GM19467 (cell line): Measurements from ENCODE around the gene SWI5.
A peak's percentile ranks its signal among the peaks of the same experiment; 100 is the strongest.
"Not testable (repeated sequence)": the region's sequence is repeated elsewhere in the genome, so short reads cannot be mapped to it uniquely, and the experiment has no call there.

ENCODE experiments used
- ATAC-seq: cut with Tn5 transposase; IDR thresholded peaks from one replicate; pipeline ENCODE4 v1.9.1; 2021; ENCODE audit warnings: mild to moderate bottlenecking, moderate library complexity; ENCODE audit not compliant: unreplicated experiment

SWI5 gene

DNA sequence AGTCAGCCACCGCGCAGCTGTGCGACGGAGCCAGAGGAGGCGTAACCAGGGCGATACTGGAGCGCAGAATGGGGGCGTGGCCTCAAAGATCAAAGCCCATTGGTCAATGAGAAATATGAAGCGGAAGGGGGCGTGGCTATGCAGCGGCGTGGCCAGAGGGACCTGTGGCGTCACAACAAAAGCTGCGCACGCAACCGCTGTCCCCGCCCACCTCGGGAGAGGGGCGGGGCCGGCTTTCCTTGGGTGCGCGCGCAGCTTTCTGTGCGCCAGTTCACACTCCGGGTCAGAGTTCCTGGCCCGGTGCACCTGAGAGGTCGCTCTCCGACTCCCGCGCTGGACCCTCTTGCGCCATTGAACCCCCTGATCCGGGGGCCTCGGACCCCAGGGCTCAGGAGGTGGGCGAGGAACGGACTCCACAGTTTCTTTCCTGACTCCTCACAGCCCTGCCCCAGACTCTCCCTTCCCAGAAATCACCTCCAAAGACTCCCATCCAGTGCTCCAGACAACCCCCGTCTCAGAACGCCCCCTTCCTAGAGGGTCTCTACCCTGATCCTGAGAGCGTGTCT lies at the start of gene SWI5:
Gene SWI5 (plus strand): TSS at position 269 of the 566 bp plus-strand sequence.
- ATAC-seq, result peak; percentile 85

DNA sequence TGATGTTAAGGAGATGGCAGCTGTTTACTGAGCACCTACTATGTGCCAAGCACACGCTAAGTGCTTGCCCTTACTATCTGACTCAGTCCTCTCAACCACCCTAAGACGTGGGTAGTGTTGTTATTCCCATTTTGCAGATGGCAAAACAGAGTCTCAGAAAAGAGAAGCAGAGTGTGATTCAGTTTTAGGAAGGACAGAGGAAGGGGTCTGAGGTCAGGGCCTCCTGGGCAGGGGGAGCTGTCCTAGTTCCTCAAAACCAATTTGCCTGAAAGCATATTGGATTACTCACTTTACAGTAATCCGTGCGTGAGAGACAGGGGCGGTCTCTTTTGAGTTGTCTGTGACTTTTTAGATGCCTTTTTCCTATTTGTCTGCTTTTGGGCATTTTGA lies 49.7 kb upstream of the SWI5 start:
- no peak for ATAC-seq

DNA sequence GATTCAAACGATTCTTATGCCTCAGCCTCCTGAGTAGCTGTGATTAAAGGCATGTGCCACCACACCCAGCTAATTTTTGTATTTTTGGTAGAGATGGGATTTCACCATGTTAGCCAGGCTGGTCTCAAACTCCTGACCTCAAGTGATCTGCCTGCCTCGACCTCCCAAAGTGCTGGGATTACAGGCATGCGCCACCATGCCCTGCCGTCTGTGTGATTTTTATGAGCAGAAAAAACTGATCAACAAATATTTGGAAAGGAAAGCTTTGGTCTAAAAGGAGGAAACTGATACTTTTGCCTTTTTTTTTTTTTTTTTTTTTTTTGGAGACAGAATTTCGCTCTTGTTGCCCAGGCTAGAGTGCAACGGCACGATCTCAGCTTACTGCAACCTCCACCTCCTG lies 45.2 kb upstream of the SWI5 start:
- ATAC-seq, result not testable (repeated sequence)

DNA sequence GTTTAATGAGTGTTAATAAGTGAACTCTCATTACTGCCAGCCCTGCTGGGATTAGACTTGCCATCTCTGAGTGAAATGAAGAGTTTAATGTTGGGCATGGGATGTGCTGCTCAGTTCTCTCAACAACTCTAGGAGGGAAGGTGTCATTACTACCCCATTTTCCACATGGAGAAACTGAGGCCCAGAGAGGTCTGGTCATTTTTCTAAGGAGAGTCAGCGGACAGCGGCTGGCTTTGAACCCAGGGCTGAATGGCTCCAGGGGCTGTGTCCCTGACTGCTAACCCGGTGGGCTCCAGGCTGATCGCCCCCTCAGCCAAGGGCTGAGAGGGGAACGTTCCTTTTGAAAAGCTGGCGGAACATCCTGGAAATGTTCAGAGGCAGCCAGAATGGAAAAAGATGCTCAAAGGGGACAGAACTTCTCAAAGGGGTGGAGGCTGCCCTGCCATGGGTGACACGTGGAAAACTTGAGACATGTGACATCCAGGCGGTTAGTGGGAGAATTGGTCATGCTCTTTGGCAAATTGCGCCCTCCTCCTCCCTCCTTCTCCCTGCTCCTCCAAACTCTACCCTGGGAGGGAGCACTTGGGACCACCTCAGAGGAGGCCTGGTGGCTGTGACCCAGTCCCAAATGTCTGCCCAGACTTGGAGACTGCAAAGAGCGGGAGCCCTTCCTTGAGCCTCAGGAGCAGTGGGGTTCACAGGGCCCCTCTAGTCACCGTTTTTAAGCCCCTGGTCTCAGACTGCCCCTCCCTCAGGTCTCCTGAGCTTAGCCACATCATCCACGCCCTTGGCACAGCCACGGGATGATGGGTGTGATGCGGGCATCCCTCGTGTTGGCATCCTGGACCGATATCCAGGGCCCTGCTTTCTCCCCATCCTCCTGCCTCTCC lies 44.2 kb upstream of the SWI5 start:
- ATAC-seq, result no peak

DNA sequence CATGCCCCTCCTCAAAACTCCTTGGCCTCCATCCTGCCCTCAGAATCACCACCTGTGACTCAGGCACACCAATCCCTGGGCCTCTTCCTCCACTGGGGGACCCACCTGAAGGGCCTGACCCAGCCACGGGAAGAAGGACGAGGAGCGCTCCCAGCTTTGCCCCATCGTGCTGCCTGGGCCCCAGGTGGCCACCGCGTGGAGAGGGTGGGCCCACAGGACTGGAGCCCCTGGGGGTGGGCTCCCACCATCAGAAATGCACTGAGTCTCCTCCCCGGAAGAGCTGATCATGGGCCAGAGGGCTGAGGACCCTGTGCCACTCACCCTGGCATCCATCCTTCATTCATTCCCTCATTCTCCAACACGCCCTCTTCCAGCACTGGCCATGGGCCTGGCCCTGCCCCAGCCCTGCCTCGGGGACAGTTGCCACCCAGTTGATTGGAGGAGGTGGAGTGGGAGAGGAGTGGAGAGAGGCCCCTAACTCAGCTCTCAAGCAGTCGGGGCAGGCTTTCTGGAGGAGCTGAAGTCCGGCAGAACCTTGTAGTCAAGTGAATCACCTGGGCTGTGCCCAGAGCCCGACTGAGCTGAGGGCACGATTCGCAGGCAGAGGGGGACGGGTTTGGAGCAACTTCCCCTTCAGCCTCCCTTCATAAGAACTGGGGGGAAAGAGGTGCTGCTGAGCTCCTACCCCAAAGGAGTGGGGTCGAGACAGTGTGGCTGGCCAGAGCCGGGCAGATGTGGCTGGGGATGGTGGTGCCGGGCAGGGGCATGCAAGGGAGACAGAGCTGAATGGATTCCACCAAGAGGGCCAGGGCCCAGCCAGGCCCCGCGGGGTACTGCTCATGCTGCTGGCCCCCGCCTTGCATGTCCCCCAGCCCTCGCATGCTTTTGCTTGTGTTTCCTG lies 43.3 kb upstream of the SWI5 start:
- ATAC-seq, result no peak

DNA sequence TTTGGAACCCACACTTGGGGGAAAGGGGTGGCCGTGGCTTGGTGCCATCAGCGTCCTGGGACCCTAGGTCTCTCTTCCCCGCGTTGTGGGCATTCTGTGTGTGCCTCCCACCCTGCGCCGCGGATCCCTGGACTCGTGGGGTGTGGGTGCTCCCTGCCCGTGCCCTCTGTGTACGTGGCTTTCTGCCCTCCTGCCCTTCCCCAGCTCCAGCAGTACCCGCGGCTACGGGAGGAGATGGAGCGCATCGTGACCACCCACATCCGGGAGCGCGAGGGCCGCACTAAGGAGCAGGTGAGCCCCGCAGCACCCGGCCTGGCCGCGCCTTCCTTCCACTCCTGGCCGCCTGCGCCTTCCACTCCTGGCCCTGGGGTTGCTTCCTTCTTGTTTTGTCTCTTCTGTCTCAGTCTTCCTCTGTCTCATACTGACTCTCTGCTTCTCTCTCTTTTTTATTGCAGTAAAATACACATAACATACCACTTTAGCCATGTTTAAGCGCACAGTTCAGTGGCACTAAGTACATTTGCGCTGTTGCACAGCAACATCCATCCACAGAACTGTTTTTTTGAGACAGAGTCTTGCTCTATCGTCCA lies 42.2 kb upstream of the SWI5 start:
- no peak for ATAC-seq

DNA sequence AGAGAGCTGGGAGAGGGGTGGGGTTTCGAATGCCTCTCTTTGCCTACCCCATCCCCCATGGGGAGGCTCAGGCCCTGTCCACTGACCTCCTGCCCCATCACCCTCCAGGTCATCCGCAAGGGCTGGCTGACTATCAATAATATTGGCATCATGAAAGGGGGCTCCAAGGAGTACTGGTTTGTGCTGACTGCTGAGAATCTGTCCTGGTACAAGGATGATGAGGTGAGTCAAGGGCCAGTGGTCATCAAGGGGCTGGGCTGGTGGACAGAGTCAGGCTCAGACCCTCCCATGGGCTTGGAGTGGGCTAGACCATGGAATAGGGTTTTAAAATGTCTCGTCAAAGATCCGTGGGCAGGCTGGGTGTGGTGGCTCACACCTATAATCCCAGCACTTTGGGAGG lies 34.0 kb upstream of the SWI5 start:
- no peak for ATAC-seq

DNA sequence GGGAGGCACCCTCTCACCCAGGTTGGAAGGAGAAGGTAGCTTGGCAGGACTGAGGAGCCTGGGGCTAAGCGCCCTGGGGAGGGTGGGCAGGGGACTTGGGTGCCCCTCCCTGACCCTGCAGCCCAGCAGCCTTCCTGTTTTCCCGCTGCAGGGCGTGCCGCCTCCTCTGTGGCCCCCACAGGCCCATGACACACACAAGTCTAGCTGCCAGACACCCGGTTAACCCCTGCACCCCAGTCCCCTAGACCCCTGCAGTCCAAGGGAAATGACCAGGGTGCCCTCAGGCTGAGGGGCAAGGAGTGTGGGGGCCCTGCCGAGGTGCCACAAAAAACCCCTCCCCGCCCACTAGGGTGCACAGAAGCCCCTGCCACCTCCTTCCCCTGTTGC lies 33.3 kb upstream of the SWI5 start:
- no peak for ATAC-seq

DNA sequence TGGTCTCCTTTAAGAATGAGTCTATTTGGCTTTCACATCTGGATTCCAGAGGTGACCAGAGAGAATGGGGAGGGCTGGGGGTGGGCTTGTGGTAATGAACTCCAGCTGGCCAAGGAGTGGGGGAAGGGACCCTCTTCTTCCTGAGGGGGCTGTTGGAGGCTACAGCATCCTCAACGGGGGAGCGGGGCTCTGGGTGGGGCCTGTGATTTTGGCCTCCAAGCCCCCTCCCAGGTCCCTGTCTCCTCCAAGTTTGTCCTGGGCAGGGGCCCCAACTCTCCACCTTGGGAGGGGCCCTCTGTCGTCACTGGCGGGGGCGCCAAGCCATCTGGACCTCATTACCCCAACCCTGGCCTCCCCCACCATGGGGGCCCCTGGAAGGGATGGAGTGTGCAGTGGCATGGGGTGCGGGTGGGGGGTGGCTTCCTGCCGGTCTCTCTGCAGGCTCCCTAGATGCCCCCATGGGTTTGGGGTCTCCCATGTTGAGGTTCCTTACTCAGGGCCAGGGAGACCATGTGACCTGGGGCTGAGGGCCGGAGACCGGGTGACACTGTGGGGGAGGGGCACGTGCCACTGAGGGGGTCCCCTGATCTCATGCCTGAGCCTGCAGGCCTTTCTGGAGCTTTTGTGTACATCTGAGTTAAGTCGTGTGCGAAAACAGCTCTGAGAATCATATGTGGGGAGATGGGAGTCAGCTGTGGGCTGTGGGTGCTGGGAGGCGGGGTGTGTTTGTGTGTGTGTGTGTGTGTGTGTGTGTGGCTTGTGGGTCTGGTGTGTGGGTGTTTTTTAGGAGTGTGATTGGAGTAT lies 32.7 kb upstream of the SWI5 start:
- ATAC-seq, result no peak

DNA sequence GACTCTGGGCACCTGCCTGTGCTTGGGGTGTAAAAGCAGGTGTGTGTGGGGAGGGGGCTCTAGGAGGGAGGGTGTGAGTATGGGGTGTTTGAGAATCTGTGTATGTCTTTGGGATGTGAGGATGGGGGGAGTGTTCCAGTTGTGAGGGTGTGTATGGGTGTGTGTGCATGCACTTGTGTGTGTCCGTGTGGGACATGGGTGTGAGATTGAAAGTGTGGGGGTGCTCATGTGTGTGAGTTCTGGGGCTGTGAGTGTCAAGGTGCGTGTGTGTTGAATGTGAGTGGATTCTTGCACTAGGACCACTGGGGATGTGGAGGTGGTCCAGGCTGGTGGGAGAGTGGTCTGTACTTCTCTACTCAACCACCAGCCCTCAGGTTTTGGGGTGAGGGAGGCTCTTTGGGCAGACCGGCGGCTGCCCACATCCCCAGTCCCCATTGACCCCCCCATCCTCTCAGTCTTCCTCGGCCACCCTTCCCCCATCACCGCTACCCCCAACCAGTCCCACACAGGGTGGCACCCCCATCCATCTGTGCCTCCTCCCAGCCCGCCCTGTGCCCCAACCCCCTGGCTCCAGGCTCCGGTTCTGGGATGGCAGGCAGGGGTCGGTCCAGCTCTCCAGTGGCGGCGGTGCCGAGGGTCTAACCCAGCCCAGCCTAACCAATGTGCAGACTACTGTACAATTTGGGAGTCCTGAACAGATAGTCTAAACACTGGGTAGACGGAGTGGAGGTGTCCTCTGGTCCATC lies 31.8 kb upstream of the SWI5 start:
- ATAC-seq, result no peak

DNA sequence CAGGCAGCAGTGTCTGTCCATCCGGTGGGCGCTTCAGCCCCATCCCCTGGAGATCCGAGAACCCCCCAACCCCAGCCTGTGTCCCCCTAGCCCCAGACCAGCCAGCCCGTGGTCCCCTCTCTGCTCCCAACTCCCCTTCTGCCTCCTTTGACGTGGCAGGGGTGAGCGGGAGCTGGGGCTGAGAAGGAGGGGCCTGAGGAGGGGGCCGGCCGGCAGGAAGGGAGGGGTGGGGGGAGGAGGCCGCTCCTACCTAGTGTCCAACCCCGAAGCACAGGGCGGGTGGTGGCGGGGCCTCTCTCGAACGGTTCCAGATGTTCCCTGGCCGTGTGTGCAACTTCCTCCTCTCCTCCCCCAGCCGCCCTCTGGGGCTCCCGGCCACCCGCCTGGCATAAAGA lies 31.2 kb upstream of the SWI5 start:
- no peak for ATAC-seq

DNA sequence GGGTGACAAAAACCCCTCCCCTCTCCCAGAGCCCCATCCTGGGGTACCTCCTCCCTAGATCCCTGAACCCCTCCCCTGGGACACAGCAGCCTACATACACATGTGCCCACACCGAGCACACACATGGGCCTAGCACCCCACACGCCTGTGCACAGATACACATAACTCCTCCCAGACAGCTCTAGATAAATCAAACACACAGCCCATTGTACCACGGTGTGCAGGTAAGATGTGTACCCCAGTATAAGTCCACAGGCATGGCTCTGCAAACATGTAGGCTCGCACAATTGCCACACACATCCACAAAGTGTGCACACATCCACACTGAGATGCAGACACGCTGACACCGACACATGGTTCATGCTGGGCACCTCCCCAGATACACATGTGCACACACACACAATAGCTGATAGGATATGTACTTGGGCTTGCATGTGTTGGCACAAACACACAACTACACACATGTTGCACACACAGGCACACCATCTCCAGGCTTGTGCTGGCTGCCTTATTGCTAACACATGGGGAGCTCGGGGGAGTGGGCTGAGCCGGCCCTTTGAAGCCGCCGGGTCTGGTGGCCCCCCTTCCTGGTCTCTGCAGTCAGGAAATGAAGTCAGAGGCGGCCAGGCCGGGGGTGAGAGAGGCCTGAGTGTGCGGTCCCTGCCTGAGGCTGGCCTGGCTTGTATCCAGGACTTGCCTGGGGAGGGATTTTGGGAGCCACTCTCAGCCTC lies 30.5 kb upstream of the SWI5 start:
- ATAC-seq, result no peak

DNA sequence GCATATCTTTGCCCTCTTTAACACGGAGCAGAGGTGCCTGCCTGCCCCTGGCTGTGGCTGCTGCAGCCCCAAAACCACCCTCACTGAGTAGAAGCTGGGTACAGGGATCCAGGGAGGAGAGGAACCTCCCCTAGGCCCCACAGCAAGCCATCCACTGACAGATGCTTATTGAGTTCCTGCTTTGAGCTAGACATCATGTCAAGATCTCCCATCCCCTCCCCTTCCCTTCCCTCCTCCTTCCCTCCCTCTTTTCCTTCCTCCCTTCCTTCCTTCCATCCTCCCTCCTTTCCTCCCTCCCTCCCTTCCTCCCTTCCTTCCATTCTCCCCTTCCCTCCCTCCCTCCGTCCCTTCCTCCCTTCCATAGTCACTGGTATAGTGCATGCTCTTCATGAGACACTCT lies 29.6 kb upstream of the SWI5 start:
- no peak for ATAC-seq

DNA sequence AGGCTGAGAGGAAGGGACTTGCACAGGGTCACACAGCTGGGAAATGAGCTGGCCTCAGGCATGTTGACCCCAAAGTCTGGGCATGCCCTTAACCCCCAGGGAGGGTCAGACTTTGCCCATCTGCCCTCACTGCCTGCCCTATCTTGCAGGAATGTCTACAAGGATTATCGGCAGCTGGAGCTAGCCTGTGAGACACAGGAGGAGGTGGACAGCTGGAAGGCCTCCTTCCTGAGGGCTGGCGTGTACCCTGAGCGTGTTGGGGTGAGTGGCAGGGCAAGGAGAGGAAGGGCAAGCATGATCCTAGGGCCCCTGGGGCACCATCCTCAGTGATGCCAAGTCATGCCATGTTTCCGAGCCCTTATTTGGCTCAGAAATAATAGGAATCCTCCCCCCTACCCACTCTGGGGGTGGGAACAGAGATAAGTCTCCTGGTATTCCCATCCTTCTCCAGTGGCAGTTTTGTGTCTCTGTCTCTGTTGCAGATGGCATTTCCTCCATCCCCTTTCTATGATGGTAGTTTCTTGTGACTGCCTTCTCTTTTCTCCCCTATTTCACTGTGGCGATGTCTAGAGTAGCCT lies 28.8 kb upstream of the SWI5 start:
- ATAC-seq, result no peak

DNA sequence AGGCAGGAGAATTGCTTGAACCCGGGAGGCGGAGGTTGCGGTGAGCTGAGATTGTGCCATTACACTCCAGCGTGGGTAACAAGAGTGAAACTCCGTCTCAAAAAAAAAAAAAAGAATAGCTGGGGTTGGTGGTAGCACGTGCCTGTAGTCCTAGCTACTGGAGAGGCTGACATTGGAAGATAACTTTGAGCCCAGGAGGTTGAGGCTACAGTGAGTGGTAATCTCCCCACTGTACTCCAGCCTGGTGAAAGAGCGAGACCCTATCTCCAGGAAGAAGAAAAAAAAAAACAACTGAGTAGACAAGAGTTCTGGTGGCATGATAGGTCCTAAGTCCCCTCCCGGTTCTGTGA lies 26.5 kb upstream of the SWI5 start:
- ATAC-seq, result no peak

DNA sequence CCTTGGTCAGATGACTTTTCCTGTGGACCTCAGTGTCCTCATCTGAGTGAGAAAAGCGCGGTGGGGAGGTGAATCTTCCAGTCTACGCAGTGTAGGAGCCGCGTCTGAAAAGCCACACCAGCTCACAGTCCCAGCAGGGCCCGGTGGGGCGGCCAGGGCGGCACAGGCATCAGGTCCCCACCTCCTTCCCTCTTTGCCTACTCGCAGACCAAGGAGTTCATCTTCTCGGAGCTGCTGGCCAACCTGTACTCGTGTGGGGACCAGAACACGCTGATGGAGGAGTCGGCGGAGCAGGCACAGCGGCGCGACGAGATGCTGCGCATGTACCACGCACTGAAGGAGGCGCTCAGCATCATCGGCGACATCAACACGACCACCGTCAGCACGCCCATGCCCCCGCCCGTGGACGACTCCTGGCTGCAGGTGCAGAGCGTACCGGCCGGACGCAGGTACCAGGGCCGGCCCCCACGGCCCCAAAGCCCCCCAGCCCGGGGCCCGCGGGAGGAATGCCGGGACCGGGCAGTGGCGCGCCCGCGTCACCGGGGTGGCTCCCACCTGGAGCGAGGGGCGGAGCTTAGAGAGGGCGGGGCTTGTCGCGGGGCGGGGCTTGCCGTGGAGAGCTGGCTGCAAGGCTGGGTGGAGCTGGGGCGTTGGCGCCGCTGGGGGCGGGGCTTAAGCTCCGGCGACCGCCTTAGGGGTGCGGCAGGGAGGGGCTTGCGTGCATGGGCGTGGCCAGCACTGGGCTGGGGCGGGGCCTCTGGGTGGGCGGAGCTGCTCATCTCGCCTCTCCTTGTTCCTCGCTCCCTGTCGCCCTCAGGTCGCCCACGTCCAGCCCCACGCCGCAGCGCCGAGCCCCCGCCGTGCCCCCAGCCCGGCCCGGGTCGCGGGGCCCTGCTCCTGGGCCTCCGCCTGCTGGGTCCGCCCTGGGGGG lies 25.9 kb upstream of the SWI5 start:
- ATAC-seq, result peak; percentile 88

DNA sequence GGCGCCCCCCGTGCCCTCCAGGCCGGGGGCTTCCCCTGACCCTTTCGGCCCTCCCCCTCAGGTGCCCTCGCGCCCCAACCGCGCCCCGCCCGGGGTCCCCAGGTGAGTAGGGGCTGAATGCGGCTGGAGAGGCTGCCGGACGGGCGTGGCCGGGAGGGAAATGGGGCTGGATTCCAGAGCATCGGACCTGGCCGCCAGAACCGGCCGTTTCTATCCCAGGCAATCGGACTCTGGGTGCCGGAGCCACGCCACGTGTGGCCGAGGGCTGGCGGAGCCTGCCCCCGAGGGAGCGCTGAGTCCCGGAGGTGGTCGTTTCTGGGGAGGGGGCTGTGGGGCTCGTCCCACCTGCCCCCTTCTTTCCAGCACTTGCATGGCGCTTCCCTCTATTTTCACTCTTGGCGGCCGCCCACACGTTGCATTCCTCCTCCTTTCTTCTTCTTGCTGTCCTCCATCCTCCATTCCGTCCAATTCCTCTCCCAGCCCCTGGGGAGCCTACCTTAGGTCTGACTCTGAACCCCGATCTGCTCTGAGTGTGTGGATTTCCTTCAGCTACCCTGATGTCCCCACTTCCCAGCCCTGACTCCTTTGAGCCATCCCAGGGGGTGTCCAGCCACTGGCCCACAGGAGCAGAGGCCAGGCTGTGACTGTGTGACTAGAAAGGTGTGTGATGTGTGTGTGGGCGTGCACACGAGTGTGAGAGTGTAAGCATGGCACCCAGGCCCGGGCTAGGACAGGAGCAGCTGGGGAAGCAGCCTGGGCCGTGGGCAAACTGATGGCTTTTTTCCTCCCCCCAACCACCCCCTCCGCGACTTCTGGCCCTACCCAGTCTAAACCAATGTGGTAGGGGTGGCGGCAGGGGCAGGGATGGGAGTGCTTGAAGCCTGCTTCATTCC lies 25.0 kb upstream of the SWI5 start:
- ATAC-seq, result no peak
